ENCODE results near the gene CROT.
A peak's percentile ranks its signal among the peaks of the same experiment; 100 is the strongest.

The CROT gene

DNA sequence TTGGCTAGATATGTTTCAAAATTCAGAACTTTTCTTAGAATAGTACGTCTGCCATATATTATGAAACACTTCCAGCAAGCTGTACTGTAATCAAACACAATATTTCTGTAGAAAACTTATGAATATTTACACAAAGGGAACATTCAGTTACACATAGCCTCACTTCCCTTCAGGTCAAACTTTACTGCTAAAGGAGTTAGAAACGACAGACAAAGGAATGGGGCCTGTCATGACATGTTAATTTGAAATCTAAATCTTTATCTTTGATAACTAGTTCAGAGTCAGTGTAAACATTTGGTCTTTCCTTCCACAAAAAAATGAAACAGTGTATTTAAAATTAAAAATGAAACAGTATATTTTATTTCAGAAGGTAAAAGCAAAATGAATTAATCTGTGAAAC is 1.0 kb upstream of the CROT start:
- peak; percentile 6 for DNase-seq

DNA sequence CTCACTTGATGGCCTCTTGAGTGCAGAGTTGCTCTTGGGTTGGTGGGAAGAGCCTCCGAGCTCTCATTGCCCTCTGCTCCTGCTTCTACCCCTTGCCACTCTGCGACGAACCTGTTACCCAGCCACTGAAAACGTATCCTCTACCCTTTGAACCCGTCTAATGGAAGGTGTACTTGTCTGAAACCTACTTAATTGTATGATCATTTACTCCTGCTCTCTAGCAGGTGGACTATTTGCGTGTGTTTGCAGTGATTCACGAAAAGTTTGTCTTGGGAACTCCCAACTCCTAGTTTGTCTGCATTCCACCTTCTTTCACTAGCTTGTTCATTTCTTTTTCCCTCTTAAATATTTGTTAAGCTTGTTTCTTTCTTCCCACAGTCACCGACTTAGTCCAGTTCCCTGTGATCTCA is 503 bp downstream of the CROT start:
- no peak for DNase-seq

DNA sequence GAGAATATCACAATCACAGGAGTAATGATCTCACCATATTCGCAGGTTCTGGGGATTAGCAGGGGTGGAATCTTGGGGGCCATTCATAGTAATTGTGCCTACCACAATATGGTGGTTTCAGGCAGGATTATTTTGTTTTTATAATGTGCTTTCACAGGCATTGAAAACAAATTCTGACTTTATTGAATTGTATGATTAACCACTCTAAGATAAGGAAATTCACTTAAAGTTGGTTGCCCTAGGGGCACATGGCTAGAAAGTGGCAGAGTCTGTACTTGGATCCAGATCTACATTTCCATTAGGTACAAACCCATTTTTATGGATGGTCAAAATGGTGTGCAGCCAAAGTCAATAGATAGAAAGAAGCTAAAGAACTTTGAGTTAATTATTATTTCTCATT is 1.7 kb downstream of the CROT start:
- no peak for DNase-seq

- DNase-seq, result no peak
These were observed 2.2 kb downstream of the CROT start for GRCh38 chr7:87347664-87348063.

GRCh38 chr7:87354749-87355148 is 9.3 kb downstream of the CROT start:
- DNase-seq, result no peak

DNA sequence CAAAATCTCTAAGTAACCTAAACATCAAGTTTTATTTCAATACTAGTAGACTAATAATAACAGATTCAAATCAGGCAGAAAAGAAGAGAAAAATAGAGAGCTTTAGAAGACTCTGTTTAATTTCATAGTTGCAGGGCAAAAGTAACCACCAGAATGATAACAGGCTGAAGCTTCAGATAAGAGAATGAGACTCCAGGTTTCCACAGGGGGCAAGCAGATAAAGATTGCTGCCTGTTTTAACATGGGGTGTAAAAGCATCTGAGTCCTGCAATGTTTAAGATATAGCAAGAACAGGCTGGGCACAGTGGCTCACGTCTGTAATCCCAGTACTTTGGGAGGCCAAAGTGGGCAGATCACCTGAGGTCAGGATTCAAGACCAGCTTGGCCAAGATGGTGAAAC is 11.0 kb downstream of the CROT start:
- DNase-seq, result no peak

- DNase-seq, result no peak
These were observed 13.9 kb downstream of the CROT start for GRCh38 chr7:87359366-87359765.

- DNase-seq, result no peak
These were observed 15.9 kb downstream of the CROT start for GRCh38 chr7:87361320-87361719.

DNA sequence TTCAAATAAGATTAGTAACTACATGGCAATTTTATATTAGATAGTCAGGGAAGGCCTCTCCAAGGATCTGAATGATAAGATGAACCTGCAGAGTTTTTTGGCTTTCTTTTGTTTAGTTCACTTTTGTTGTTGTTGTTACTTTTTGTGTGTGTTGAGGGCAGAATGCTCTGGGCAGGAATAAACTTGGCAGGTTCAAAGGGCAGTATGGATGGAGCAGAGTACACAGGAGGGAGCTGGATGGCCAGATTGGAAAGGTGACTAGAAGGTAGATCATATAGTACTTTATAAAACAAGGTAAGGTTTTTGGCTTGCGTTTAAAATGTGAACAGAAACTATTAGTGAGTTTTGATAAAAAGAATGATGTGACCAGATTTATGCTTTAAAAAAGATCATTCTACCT is 17.9 kb downstream of the CROT start:
- DNase-seq, result no peak

GRCh38 chr7:87364246-87364645 is 18.8 kb downstream of the CROT start:
- no peak for DNase-seq

GRCh38 chr7:87369216-87369615 is 23.8 kb downstream of the CROT start:
- no peak for DNase-seq

DNA sequence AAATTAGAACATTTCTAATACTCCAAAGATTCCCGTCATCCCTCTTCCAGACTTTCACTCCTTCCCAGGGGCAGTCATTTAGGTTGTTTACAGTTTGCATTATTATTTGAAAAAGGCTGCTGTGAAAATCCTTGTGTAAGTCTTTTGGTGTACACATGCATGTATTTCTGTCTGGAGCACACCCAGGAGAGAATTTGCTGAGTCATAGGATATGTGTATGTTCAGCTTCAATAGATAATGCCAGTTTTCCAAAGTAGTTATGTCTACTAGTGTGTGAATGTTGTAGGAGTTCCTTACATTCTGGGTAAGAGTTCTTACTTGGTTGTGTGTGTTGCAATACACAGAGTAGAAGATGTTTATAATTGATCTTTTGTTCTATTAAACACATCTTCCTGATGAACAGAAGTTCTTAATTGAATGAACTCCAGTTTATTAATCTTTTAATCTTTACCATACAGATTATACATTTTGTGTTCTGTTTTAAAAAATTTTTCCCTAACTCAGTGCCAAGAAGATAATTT is 25.3 kb downstream of the CROT start:
- no peak for DNase-seq

DNA sequence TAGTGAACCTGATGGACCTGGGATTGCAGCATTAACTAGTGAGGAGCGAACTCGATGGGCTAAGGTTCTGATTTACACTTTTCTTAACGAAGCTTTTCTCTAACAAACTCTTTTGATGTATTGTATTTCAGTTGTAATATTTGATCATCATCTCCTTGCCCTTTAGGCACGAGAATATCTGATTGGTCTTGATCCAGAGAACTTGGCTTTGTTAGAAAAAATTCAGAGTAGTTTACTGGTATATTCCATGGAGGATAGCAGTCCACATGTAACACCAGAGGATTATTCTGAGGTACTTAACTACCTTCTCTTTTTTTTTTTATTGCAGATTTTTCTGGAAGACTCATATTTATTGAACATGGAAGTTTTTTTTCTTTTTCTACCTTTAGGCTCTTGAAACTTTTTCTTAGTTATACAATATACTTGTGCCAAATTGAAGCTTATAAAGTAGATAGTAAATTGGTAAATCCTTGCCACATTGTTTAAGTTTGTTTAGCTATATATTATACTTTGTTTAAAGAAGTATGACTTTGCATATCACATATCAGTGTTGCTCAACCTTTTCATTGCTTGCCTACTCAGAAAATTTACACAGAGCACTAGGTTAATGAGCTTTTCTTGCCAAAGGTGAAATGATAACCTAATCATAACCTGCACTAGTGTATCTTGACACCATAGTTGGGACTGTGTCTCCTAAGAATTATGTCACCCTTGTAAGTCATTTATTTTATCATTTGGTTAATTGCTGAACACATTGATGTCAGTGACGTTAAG is 30.4 kb downstream of the CROT start:
- no peak for DNase-seq

DNA sequence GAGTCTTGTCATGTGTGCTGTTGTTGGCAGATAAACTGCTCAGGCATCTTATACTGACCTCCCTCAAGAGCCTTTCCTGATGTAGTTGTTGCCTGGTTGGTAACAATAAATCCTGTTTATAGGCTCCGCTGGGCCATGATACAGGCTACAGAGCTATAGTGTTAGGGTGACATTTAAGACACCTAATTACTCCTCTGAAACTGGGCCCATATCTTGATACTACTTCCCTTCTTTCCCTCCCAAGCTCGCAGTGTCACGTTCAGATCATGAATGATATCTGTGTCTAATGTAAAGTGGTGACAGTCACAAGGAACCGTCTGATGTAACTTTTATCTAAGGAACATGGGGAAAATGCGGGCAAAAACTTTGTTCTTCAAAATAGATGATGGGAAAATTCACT is 35.4 kb downstream of the CROT start:
- DNase-seq, result no peak

- no peak for DNase-seq
These were observed 45.7 kb downstream of the CROT start for GRCh38 chr7:87391020-87391701.

- no peak for DNase-seq
These were observed 50.1 kb downstream of the CROT start for GRCh38 chr7:87395442-87396020.

DNA sequence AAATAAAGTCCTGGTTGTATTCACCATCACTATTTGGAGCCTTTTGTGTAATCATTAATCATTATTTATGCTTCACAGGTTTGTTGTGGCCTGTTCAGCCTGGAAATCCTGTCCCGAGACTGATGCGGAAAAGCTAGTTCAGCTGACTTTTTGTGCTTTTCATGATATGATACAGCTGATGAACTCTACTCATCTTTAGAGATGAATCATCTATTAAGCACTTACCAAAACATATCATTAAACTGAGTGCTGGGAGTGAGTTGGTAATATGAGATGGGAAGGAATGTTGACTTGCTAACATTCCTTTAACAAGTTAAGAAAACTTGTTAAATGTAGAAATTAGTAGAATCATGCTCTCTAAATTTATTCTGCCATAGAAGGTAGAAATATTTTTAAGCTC is 53.0 kb downstream of the CROT start:
- DNase-seq, result no peak

- no peak for DNase-seq
These were observed 59.2 kb downstream of the CROT start for GRCh38 chr7:87404674-87405073.

DNA sequence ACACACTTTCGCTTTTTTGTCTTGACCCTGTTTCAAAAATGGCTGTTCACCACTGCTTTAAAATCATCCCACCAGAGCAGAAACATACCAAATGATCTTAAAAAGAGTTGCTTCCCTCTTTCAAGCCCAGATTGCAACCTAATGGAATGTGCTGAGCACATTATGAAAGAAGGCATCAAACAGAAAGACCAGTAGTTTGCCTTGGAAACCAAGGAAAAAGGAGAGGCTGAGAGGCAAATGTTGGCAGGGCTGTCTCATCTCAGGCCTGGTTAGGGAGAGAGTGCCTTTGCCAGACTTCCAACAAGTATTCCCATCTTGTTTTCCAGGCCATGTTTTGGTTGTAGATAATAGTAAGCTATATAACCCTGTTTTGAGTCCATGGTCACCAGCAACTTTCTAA is 65.7 kb downstream of the CROT start:
- no peak for DNase-seq

DNA sequence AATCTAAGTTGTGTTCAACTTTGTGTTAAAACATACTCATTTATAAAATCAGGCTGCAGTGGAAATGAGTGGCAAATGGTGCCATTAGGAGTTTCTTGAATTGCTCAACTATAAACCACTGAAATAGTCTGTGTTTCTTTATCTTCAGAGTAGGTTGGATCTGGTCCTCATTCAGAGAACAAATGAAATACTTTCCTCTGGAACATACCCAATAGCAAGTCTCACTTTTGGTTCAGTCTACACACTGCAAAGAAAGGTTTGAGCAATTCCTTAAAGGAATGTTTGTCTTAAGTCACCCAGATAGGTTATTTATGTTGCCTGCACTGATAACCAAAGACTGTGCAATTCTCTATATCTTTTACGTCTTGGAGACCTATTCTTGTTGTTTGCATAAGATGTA is 67.6 kb downstream of the CROT start:
- DNase-seq, result no peak

DNA sequence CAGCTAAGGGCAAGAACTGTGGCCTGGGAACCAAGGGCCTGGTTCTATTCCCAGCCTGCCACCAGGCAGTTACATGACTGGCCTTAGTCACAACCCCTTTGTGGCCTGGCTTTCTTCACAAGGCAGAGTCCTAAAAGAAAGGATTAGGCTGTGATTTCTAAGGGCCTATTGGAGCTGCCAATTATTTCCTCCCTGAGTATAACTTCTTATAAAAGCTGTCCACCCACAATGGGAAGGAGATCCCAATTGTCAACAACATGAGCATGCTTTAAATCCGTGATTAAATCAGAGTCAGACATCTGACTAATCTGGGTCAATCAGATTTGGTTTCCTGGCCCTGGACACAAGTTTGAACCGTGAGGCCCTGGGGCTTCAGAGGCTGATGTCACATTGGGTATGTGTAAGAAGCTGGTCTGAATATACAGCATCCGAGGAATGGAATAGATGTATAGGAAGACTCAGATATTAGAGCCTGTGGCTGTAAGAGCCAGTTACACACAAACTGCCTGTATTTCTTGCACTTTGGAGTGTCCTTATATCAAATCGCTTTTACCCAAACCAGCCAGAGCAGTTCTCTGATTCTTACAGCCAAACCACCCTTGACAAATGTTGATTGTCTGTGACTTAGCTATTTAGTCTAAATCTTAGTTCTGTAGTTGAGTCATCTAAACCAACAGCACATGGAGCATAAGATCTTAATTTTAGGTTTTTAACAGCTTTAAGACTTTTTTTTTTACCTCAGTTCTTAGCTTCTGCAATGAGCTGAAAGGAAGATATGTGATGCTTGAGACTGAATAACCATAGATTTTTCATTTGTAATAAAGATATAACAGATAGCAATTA is 68.7 kb downstream of the CROT start:
- no peak for DNase-seq

DNA sequence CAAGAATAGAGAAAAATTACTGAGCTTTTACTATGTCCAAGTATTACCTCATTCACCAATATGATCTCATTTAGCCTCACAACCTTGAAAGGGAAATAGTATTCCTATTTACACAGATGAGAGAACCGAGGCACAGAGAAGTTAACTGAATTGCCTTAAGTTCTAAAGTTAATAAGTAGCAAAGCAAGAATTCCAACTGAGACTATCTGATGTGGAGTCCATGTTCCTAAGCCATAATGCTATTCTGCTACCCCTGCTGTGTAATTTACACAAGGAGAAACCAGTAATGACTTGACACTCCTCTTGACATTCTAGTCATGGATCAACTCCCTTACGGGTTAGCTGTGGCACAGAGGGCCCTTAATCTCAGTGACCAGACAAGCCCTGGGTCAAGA is 69.3 kb downstream of the CROT start:
- DNase-seq, result no peak

Data from suppressor macrophage treated with lipopolysaccharide for 4 hours (primary cell).